ENCODE measurements around the gene ST14.

GRCh38 chr11:130198292-130198691 is 38.7 kb downstream of the ST14 start:
- TF ChIP-seq CTCF (IDR thresholded peaks at IDR 0.05) (no peak), ZFX (IDR thresholded peaks at IDR 0.05; ENCODE audit: borderline replicate concordance) (no peak)

All from 22Rv1 (cell line).